ENCODE data around the gene SAG. TPM values are rescaled to one million over a fixed set of nuclear protein-coding genes. Genes with fewer than 3 reads are reported as not detected.

Gene SAG
- total RNA-seq, 4 donors from 2014 or later: not detected

DNA sequence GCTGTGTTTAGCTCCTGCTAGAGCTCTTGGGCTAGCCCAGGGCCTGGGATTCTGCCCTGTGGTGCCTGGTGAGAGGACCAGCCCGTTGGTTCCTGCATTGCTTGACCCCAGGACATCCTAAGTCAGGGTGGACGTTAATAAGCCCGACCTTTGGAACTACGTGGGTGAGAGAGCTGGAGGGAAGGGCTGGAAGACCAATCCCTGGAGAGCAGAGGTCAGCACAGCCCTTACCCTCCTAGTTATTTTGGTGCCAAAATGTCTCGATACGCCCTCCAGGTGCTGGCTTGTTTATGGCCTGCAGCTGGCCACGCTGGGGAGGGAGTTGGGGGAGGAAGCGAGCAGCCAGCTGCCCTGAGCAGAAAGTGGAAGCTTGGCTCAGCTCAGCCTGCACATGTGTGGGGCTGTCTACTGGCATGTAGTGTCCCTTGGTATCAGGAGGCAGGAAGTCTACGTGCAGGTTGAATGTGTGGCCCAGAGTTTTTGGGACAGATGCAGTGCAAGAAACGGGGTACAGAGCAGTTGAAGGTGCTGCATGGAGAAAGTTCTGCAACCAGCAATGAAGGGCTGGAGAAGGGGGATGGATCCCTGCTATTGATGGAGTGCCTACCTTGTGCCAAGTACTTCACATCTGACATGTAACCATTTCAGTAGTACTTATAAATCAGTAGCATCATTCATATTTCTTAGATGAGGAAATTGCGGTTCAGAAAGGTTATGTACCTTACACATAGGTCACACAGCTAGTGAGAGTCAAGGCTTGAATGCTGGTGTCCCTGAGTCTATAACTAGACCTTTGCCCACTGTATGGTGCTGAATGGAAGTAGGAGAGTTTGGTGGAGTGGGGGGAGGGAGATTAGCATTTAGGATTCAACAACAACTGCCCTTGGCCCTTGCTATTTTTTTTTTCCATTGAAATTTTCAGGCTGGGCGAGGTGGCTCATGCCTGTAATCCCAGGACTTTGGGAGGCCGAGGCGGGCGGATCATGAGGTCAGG is 41.7 kb downstream of the SAG start:
- H3K4me3 ChIP-seq (ENCODE audit: low read depth, poor library complexity, severe bottlenecking): no peak overlapping the region
- TF ChIP-seq, protein P1, sequence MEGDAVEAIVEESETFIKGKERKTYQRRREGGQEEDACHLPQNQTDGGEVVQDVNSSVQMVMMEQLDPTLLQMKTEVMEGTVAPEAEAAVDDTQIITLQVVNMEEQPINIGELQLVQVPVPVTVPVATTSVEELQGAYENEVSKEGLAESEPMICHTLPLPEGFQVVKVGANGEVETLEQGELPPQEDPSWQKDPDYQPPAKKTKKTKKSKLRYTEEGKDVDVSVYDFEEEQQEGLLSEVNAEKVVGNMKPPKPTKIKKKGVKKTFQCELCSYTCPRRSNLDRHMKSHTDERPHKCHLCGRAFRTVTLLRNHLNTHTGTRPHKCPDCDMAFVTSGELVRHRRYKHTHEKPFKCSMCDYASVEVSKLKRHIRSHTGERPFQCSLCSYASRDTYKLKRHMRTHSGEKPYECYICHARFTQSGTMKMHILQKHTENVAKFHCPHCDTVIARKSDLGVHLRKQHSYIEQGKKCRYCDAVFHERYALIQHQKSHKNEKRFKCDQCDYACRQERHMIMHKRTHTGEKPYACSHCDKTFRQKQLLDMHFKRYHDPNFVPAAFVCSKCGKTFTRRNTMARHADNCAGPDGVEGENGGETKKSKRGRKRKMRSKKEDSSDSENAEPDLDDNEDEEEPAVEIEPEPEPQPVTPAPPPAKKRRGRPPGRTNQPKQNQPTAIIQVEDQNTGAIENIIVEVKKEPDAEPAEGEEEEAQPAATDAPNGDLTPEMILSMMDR (IDR thresholded peaks at IDR 0.05): no peak
- no peak for TF ChIP-seq POLR2A (IDR thresholded peaks at IDR 0.05)
- DNase-seq (ENCODE audit: low spot score in 2 of 2): peak; percentile 38 to 87
- WGBS, 2 donors: 45% methylated on average over 15 of the region's 15 CpGs
- intact Hi-C loops (cut with DNase I; ENCODE audit: low total_unique reads): no loop called here

DNA sequence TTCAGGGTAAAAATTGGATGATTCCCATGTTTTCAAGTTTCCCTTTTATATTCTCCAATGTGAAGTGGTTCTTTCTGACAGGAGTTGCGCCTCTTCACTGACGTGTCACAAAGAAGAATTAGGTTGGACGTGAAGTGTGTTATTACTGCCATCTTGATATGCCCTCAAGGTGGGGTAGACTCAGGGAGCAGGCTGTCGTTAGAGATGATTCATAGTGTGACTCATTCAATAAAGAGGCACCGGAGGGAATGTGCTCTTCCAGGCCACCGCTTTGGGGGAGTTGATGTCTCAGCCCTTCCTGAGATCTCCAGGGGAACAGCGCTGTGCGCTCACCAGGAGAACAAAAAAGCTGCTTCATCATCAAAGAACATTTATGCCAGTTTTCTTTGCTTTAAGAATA is 43.1 kb downstream of the SAG start:
- intact Hi-C loops (cut with DNase I; ENCODE audit: low total_unique reads): no loop called here
- H3K4me3 ChIP-seq (ENCODE audit: low read depth, poor library complexity, severe bottlenecking): no peak overlapping the region
- no peak for TF ChIP-seq POLR2A (IDR thresholded peaks at IDR 0.05)
- TF ChIP-seq, protein P1 (IDR thresholded peaks at IDR 0.05): no peak
- DNase-seq (ENCODE audit: low spot score in 2 of 2): peak in 1 of 2 donors; percentile 78
- 20 to 25% methylated on average over 8 of the region's 8 CpGs for WGBS, 2 donors

DNA sequence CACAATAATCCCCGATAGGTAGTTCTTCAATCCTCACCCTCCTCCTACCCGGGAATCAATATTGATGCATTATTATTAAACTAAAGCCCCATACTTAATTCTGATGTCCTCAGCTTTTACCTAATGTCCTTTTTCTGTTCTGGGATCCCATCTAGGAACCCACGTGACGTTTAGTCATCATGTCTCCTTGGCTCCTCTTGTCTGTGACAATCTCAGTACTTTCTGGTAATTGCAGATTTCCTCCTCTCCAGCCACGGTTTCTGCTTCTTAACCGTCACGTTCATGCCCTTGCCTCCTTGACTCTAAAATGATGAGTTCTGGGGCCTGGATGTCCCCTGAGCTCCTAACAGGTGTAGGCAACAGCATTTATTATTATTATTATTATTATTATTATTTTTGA is 43.8 kb downstream of the SAG start:
- intact Hi-C loops (cut with DNase I; ENCODE audit: low total_unique reads): no loop called here
- DNase-seq (ENCODE audit: low spot score in 2 of 2): peak in 1 of 2 donors; percentile 20
- TF ChIP-seq POLR2A (IDR thresholded peaks at IDR 0.05): no peak
- TF ChIP-seq, protein P1 (IDR thresholded peaks at IDR 0.05): no peak
- no peak overlapping the region for H3K4me3 ChIP-seq (ENCODE audit: low read depth, poor library complexity, severe bottlenecking)
- 53 to 63% methylated on average over 7 of the region's 7 CpGs for WGBS, 2 donors

DNA sequence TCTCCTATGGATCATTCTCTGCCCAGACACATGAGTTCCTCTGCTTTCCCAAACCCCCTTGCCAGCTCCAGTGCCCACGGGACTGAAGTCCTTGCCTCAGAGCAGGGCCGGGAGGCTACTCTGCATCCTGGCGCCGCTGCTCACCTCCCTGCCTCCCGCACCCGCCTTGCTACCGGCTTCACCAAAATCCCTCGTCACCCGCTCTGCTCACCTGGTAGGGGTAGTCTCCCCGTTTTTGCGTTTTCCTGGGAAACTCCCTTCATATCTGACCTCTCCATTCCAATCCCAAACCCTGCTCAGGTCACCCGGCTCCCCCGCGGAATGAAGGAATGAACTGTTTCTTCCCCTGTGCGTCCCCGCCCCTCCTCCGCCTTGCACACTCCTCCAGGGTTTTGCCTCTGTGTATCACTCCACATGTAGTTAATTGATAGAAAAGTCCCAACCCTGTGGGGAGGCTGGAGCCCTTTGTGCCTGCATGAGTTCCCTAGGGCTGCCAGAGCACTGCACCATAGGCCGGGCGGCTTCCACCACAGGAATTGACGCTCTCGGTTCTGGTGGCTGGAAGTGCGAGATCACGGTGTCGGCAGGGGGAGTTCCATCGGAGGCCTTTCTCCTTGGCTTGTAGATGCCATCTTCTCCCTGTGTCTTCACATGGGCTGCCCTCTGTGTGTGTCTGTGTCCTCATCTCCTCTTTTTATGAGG is 44.7 kb downstream of the SAG start:
- peak in 1 of 2 donors; percentile 72 for DNase-seq (ENCODE audit: low spot score in 2 of 2)
- WGBS, 2 donors: 95 to 96% methylated on average over 25 of the region's 25 CpGs
- H3K4me3 ChIP-seq (ENCODE audit: low read depth, poor library complexity, severe bottlenecking): no peak overlapping the region
- TF ChIP-seq POLR2A (IDR thresholded peaks at IDR 0.05): no peak
- TF ChIP-seq, protein P1 (IDR thresholded peaks at IDR 0.05): no peak
- intact Hi-C loops (cut with DNase I; ENCODE audit: low total_unique reads): no loop called here

DNA sequence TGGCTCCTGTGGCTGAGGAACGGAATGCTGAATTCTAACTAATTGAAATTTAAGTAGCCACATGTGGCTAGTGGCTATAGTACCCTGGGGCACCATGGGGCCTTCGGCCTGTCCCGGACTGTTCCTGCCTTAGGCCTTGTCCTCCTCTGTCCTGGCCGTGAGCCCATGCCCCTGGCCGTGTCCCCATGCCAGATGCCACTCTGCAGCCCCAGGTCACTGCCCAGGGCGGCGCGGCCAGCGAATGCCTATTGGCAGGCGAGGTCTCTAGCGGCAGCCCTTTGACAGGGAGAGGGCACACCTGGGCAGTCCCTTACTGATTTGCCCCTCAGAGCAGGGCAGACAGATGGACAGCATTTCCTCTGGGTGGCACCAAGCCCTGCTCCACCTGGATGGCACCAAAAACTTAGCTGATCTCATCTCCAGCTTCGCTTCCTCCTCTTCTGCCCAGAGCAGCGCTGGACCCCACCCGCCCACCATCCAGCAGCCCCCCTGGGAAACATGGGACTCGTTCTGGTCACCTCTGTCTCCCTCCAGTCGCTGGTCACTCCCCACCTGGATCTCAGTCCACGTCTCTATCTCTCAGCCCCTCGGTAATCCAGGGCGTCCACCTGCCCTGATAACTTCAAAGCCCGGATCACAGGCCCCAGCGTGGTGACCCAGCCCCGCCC is 45.6 kb downstream of the SAG start:
- TF ChIP-seq, protein P1 (IDR thresholded peaks at IDR 0.05): no peak
- TF ChIP-seq POLR2A (IDR thresholded peaks at IDR 0.05): no peak
- WGBS, 2 donors: 64 to 71% methylated on average over 22 of the region's 22 CpGs
- DNase-seq (ENCODE audit: low spot score in 2 of 2): peak in 1 of 2 donors; percentile 83
- no peak overlapping the region for H3K4me3 ChIP-seq (ENCODE audit: low read depth, poor library complexity, severe bottlenecking)
- intact Hi-C loops (cut with DNase I; ENCODE audit: low total_unique reads): no loop called here

Measured in lower leg skin (tissue), 4 donors.